Ramos (cell line): ENCODE results near the gene OR2L3.
"Not testable (repeated sequence)": the region's sequence is repeated elsewhere in the genome, so short reads cannot be mapped to it uniquely, and the experiment has no call there.

Source experiments
- in situ Hi-C: fragments of 300-500 bp; cut with MboI; formaldehyde crosslinking; loops from one replicate; pipeline ENCODE4 v1.14.3; 2022; ENCODE audit warnings: low sequenced_read_pairs; ENCODE audit not compliant: unreplicated experiment

The OR2L3 gene

GRCh38 chr1:248046536-248046935 lies at the start of gene OR2L3:
OR2L3 (plus strand) TSS chr1:248046836; CDS start chr1:248060682, 13,846 bp downstream.
- in situ Hi-C loops = no loop called here

GRCh38 chr1:247998811-247999210 lies 47.8 kb upstream of the OR2L3 start:
- in situ Hi-C loops = no loop called here

- in situ Hi-C loops = no loop called here
Measured at GRCh38 chr1:248000169-248000568, 46.5 kb upstream of the OR2L3 start.

DNA sequence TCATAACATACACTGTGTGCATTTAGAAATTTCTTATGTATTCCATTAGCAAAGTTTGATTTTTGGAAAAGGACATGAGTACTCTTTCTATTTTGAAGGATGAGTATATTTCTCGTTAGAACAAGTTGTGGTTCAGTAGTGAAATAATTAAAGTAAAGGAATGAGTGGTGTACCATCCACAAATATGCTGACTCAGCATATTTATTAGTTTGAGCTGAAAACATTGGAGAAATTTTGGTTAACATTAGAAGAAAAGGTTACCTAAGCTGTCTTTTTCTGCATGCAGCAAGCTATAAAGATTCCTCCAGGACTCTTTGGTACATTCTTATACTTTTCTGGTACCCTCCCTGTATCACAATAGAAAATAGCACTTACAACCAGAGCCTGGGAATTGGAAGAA lies 38.9 kb upstream of the OR2L3 start:
- in situ Hi-C loops = no loop called here

DNA sequence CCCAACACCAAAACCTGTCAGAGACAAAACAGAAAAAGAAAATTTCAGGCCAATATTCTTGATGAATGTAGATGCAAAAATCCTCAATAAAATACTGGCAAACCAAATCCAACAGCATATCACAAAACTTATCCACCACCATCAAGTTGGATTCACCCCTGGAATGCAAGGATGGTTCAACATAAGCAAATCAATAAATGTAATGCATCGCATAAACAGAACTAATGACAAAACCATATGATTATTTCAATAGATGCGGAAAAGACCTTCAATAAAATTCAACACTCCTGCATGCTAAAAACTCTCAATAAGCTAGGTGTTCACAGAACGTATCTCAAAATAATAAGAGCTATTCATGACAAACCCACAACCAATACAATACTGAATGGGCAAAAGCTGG lies 37.0 kb upstream of the OR2L3 start:
- in situ Hi-C loops = no loop called here

DNA sequence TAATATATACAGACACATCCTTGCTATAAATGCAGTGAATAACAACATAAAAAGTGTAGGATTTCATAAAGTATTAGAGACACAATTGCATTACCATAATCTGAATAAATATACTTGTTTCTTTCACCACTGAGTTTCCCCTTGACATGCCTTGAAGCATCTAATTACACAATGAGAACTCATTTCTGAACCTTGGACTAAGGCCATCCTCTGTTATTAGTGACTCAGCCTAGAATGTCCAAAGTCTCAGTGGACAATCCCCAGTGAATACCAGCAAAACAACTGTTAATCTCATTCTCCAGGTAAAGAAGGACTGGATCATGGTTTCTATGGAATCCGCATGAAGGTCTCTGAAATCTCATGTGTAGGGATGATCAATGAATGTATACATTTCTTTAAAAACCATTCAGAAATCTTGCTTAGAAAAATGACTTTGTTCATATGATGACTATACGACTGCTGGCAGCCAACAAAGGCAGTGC lies 33.4 kb upstream of the OR2L3 start, which contains the start of gene OR2L5:
OR2L5 (plus strand) TSS at position 432 of the 482 bp plus-strand sequence. CDS start 8,288 bp downstream, outside the sequence.
- in situ Hi-C loops = no loop called here

DNA sequence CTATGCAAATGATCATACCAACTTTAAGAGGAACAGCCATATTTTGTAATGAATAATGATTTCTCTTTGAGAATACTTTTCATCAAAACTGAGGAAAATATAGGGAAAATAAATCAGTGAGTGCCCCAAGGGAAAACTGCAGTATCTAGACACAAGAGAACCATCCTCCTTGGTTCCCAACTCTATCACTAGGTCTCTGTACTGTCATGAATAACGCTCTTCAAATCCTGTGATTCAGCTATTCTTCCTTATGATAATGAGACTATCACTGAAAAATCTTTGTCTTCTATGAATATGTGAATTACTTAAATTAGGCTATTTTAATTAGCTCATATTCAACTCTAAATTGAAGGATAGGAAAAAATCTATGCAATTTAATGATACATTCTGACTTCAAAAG lies 30.8 kb upstream of the OR2L3 start:
- in situ Hi-C loops = no loop called here

- in situ Hi-C loops = no loop called here
Measured at GRCh38 chr1:248029770-248030169, 16.9 kb upstream of the OR2L3 start, which contains the start of gene OR2L2. OR2L2 (plus strand) TSS chr1:248030070; CDS start chr1:248038268, 8,198 bp downstream.

DNA sequence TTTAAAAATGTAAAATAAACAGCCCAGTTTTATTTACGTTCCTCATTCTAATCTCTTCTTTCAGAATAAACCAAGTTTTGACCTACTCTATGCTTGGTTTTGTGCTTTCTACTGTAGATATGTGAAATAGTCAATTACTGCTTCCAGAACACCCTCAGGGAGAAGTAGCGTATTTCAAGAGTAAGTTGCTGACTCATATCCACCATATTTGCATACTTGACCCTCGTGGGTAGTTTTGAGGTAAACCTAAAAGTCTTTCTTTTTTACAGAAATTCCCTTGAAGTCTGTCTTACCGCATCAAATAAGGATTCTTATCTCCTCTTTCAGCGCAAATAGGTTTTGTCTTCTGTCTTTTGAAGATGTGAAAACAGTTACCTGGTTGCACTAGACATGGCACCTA lies 1.4 kb upstream of the OR2L3 start:
- in situ Hi-C loops = no loop called here

GRCh38 chr1:248047008-248047407 lies 372 bp downstream of the OR2L3 start:
- in situ Hi-C loops = no loop called here

DNA sequence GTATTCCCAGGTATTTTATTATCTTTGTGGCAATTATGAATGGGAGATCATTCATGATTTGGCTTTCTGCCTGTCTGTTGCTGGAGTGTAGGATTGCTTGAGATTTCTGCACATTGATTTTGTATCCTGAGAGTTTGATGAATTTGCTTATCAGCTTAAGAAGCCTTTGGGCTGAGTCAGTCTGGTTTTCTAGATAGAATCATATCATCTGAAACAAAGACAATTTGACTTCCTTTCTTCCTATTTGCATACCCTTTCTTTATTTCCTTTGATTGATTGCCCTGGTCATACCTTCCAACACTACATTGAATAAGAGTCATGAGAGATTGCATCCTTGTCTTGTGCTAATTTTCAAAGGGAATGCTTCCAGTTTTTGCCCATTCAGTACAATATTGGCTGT lies 8.0 kb downstream of the OR2L3 start:
- in situ Hi-C loops = no loop called here

GRCh38 chr1:248055261-248055660 lies 8.6 kb downstream of the OR2L3 start:
- in situ Hi-C loops = no loop called here

DNA sequence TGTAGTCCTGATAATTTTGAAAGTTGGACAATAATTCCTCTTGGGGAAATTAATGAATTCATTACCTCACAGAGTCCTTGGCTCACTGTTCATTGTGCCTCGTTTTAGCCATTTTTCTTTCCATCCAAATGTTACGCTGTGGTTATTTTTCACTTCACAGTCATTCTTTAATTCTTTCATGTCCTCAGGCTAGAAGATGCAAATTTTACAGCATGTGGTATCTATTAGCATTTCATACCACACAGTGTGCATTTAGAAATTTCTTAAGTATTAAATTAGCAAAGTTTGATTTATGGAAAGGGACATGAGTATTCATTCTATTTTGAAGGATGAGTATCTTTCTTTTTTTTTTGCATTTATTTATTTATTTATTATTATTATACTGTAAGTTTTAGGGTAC lies 18.4 kb downstream of the OR2L3 start:
- in situ Hi-C loops = no loop called here

GRCh38 chr1:248065604-248066003 lies 19.0 kb downstream of the OR2L3 start:
- in situ Hi-C loops = no loop called here

DNA sequence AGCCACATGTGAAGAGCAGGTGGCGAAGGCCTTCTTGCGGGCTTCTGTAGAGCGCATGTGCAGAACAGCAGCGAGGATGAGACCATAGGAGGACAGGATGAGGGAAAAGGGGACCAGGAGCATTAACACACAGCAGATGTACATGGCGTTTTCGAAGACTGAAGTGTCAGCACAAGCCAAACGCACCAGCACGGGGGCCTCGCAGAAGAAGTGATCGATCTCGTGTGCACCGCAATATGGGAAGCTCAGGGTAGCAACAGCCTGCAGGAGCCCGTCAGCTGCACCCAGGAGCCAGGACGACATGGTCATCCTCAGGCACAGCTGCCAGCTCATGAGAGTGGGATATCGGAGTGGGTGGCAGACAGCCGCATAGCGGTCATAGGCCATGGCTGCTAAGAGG lies 37.2 kb downstream of the OR2L3 start:
- in situ Hi-C loops = not testable (repeated sequence)

DNA sequence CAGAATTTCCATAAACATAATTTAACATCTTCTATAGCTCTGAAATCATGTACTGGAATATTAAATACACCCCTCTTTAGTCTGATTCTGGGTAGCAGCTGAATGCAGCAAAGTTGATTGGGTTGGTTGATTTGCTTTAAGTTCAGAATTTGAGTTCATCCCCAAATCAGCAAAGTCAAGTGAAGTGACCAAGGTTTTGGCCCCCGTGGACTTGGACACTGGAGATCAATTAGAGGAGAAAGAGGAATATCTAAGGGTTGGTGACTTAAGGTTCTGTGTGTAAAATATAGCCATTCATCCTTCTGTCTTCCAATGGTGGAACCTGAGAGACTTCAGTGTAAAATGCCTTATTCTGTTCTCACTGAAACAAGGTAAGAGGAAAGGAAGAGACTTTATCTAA lies 48.2 kb downstream of the OR2L3 start, which contains the start of gene OR2L13:
OR2L13 (plus strand) TSS at position 301 of the 400 bp plus-strand sequence. CDS start 4,192 bp downstream, outside the sequence.
- in situ Hi-C loops = no loop called here

DNA sequence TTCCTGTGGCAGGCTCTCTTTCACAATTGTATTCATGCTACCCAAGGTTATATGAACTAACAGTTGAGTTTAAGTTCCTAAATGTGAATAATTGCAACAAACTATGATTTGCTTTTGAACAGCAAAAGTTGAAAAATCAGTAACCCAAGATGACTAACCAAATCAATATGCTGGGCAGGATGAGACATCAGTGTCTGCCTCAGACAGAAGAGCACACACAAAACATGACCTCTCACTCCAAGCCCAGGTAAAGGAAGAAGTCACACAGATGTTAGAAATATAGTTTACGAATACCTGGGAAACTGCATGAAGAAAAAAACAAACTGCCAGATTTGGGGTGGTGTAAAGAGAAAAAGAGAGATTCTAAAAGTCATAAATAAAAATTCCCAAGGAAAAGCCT lies 51.9 kb downstream of the OR2L3 start:
- in situ Hi-C loops = no loop called here

- in situ Hi-C loops = no loop called here
Measured at GRCh38 chr1:248102847-248103246, 56.2 kb downstream of the OR2L3 start.

DNA sequence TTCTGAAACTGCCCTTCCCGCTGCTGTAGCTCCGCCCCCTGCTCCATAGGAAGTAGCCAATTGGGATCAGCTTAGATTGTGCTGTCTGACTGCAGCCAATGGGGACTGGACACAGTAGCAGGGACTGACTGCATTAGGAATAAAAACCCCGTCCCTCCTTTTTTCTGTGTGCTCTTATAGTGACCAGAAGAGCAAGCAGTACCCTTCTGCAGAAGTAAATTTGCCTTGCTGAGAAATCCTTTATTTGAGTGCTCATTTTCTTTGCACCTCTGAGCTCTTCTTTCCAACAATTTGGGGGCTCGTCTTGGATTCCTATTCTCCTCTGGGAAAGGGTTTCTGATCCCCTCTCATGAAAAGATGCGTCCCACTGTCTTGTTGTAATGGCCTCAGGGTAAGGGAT lies 64.5 kb downstream of the OR2L3 start:
- in situ Hi-C loops = no loop called here
